ENCODE data around the gene DGKE.

Gene DGKE

GRCh38 chr17:56834380-56835263 is 671 bp downstream of the DGKE start (continued):
- peak; percentile 93 for TF ChIP-seq ZBTB26 (tag by site-specific recombination; optimal IDR thresholded peaks at IDR 0.05)
- TF ChIP-seq ZNF580 (tag by site-specific recombination; IDR thresholded peaks at IDR 0.05), result no peak
- no peak for TF ChIP-seq ZNF792 (tag by site-specific recombination; IDR thresholded peaks at IDR 0.05)
- no peak for TF ChIP-seq ZNF639 (tag by site-specific recombination; IDR thresholded peaks at IDR 0.05)
- no peak for TF ChIP-seq ZNF521 (tag by site-specific recombination; IDR thresholded peaks at IDR 0.05)
- no peak for TF ChIP-seq ZNF2 (tag by site-specific recombination; IDR thresholded peaks at IDR 0.05)
- TF ChIP-seq ZNF366 (tag by site-specific recombination; conservative IDR thresholded peaks at IDR 0.05), result no peak; the same call in none of the 2 replicates
- TF ChIP-seq ZNF645 (tag by site-specific recombination; IDR thresholded peaks at IDR 0.05), result no peak
- TF ChIP-seq ZNF140 (tag by site-specific recombination; IDR thresholded peaks at IDR 0.05), result no peak
- TF ChIP-seq PATZ1 (tag by site-specific recombination; IDR thresholded peaks at IDR 0.05), result 0 out of 2 replicates have a peak, but pooled peaks have one; percentile 40
- TF ChIP-seq ZNF433 (tag by site-specific recombination; IDR thresholded peaks at IDR 0.05; ENCODE audit: low read depth), result no peak
- TF ChIP-seq ZSCAN4 (tag by site-specific recombination; IDR thresholded peaks at IDR 0.05), result no peak
- no peak for TF ChIP-seq ZBTB48 (tag by site-specific recombination; IDR thresholded peaks at IDR 0.05)
- TF ChIP-seq TRIM28 (IDR thresholded peaks at IDR 0.05; ENCODE audit: borderline replicate concordance, low read length), result peak; percentile 7; the same call in 1 of the 2 replicates
- TF ChIP-seq ZNF350 (tag by site-specific recombination; IDR thresholded peaks at IDR 0.05), result no peak
- no peak for TF ChIP-seq ZNF148 (tag by site-specific recombination; IDR thresholded peaks at IDR 0.05; ENCODE audit: borderline replicate concordance)
- no peak for TF ChIP-seq ZNF426 (tag by site-specific recombination; IDR thresholded peaks at IDR 0.05)
- no peak for TF ChIP-seq ZNF133 (tag by site-specific recombination; IDR thresholded peaks at IDR 0.05)
- TF ChIP-seq ZFP3 (tag by site-specific recombination; IDR thresholded peaks at IDR 0.05; ENCODE audit: low read depth), result no peak
- no peak for TF ChIP-seq ZNF184 (tag by site-specific recombination; IDR thresholded peaks at IDR 0.05)
- TF ChIP-seq ZNF510 (tag by site-specific recombination; IDR thresholded peaks at IDR 0.05; ENCODE audit: insufficient replicate concordance), result no peak
- no peak for TF ChIP-seq ZNF121 (tag by site-specific recombination; IDR thresholded peaks at IDR 0.05)
- peak; percentile 66; the same call in 1 of the 2 replicates for TF ChIP-seq ZFP37 (tag by site-specific recombination; IDR thresholded peaks at IDR 0.05)
- no peak for TF ChIP-seq ZBTB49 (tag by site-specific recombination; IDR thresholded peaks at IDR 0.05; ENCODE audit: low read depth)
- no peak for TF ChIP-seq ZNF596 (tag by site-specific recombination; IDR thresholded peaks at IDR 0.05)
- TF ChIP-seq ZBTB21 (tag by site-specific recombination; IDR thresholded peaks at IDR 0.05), result no peak
- no peak for TF ChIP-seq ZNF391 (tag by site-specific recombination; IDR thresholded peaks at IDR 0.05; ENCODE audit: borderline replicate concordance, low read depth)

All from HEK293 (cell line).